ENCODE measurements around the gene RNF5.
"Not testable (repeated sequence)": the region's sequence is repeated elsewhere in the genome, so short reads cannot be mapped to it uniquely, and the experiment has no call there.

The RNF5 gene

GRCh38 chr6:32189069-32189741 lies 11.0 kb downstream of the RNF5 start:
- DNase-seq (ENCODE audit: low read depth, low spot score) = no peak

GRCh38 chr6:32189742-32190053 lies 11.5 kb downstream of the RNF5 start:
- no peak for DNase-seq (ENCODE audit: low read depth, low spot score)

- peak; percentile 59 for DNase-seq (ENCODE audit: low read depth, low spot score)
These were observed 12.0 kb downstream of the RNF5 start, which contains the start of gene PBX2 for GRCh38 chr6:32190054-32190851. Gene PBX2 (minus strand): TSS chr6:32190202. CDS start chr6:32189915, 287 bp downstream.

GRCh38 chr6:32190911-32191677 lies 12.9 kb downstream of the RNF5 start:
- DNase-seq (ENCODE audit: low read depth, low spot score) = no peak

- DNase-seq (ENCODE audit: low read depth, low spot score) = no peak
These were observed 13.7 kb downstream of the RNF5 start for GRCh38 chr6:32191696-32192607.

GRCh38 chr6:32192608-32193039 lies 14.4 kb downstream of the RNF5 start, which contains the start of gene GPSM3:
Gene GPSM3 (minus strand): TSS chr6:32192643. CDS start chr6:32192513, 130 bp downstream.
- no peak for DNase-seq (ENCODE audit: low read depth, low spot score)

- not testable (repeated sequence) for DNase-seq (ENCODE audit: low read depth, low spot score)
These were observed 14.9 kb downstream of the RNF5 start for GRCh38 chr6:32193096-32193495.

GRCh38 chr6:32194388-32194787 lies 16.2 kb downstream of the RNF5 start:
- DNase-seq (ENCODE audit: low read depth, low spot score) = no peak

GRCh38 chr6:32194825-32195651 lies 16.8 kb downstream of the RNF5 start:
- no peak for DNase-seq (ENCODE audit: low read depth, low spot score)

GRCh38 chr6:32195652-32195901 lies 17.4 kb downstream of the RNF5 start:
- DNase-seq (ENCODE audit: low read depth, low spot score) = peak; percentile 99

GRCh38 chr6:32195902-32196681 lies 17.9 kb downstream of the RNF5 start:
- DNase-seq (ENCODE audit: low read depth, low spot score) = no peak

- DNase-seq (ENCODE audit: low read depth, low spot score) = no peak
These were observed 18.7 kb downstream of the RNF5 start for GRCh38 chr6:32196682-32197616.

GRCh38 chr6:32198345-32198696 lies 20.1 kb downstream of the RNF5 start:
- DNase-seq (ENCODE audit: low read depth, low spot score) = no peak

GRCh38 chr6:32198866-32199265 lies 20.7 kb downstream of the RNF5 start:
- no peak for DNase-seq (ENCODE audit: low read depth, low spot score)

GRCh38 chr6:32200711-32201475 lies 22.7 kb downstream of the RNF5 start:
- DNase-seq (ENCODE audit: low read depth, low spot score) = no peak

GRCh38 chr6:32202186-32202585 lies 24.0 kb downstream of the RNF5 start:
- DNase-seq (ENCODE audit: low read depth, low spot score) = no peak

- no peak for DNase-seq (ENCODE audit: low read depth, low spot score)
These were observed 25.4 kb downstream of the RNF5 start for GRCh38 chr6:32203426-32204267.

All from brain pericyte (primary cell).